ENCODE results near the gene FCRLB. TPM values are rescaled to one million over a fixed set of nuclear protein-coding genes. Genes with fewer than 3 reads are reported as not detected.
"Not testable (repeated sequence)": the region's sequence is repeated elsewhere in the genome, so short reads cannot be mapped to it uniquely, and the experiment has no call there.

Gene FCRLB
- polyA plus RNA-seq, 1 experiment: 0.48 TPM

- TF ChIP-seq, protein P1, sequence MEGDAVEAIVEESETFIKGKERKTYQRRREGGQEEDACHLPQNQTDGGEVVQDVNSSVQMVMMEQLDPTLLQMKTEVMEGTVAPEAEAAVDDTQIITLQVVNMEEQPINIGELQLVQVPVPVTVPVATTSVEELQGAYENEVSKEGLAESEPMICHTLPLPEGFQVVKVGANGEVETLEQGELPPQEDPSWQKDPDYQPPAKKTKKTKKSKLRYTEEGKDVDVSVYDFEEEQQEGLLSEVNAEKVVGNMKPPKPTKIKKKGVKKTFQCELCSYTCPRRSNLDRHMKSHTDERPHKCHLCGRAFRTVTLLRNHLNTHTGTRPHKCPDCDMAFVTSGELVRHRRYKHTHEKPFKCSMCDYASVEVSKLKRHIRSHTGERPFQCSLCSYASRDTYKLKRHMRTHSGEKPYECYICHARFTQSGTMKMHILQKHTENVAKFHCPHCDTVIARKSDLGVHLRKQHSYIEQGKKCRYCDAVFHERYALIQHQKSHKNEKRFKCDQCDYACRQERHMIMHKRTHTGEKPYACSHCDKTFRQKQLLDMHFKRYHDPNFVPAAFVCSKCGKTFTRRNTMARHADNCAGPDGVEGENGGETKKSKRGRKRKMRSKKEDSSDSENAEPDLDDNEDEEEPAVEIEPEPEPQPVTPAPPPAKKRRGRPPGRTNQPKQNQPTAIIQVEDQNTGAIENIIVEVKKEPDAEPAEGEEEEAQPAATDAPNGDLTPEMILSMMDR (IDR thresholded peaks at IDR 0.05; ENCODE audit: low read depth, low read length): no peak
- POLR2A ChIA-PET: no interaction called here
- no peak for DNase-seq (ENCODE audit: low read depth, low spot score)
- H3K4me3 ChIP-seq (ENCODE audit: low read depth, low read length): no peak overlapping the region
- peaks cover 8% of the 10 kb centered on the region for H3K27me3 ChIP-seq (ENCODE audit: control insufficient read depth, insufficient read depth, low read length)
- H3K27ac ChIP-seq (ENCODE audit: low read depth, low read length): no peak overlapping the region
- CTCF ChIA-PET: no interaction called here
- no peaks in the 10 kb centered on the region for H3K9me3 ChIP-seq (ENCODE audit: control insufficient read depth, insufficient read depth, low read length)
Observed at GRCh38 chr1:161678500-161678899, 42.8 kb upstream of the FCRLB start.

GRCh38 chr1:161681879-161682278 lies 39.5 kb upstream of the FCRLB start:
- ChIA-PET POLR2A (no interaction called here), CTCF (interaction anchor here (0.6 to 1.6 kb wide), 2 partner anchors 34 to 57 kb away, joined by 3 to 4 read pairs; no protein-coding TSS in a partner anchor)
- TF ChIP-seq, protein P1 (IDR thresholded peaks at IDR 0.05; ENCODE audit: low read depth, low read length): no peak
- no peaks in the 10 kb centered on the region for H3K9me3 ChIP-seq (ENCODE audit: control insufficient read depth, insufficient read depth, low read length)
- DNase-seq (ENCODE audit: low read depth, low spot score): no peak
- no peak overlapping the region for H3K4me3 ChIP-seq (ENCODE audit: low read depth, low read length)
- no peak overlapping the region for H3K27ac ChIP-seq (ENCODE audit: low read depth, low read length)
- peaks cover 20% of the 10 kb centered on the region for H3K27me3 ChIP-seq (ENCODE audit: control insufficient read depth, insufficient read depth, low read length)

GRCh38 chr1:161688946-161689345 lies 32.4 kb upstream of the FCRLB start:
- no peaks in the 10 kb centered on the region for H3K9me3 ChIP-seq (ENCODE audit: control insufficient read depth, insufficient read depth, low read length)
- ChIA-PET CTCF (no interaction called here), POLR2A (no interaction called here)
- TF ChIP-seq, protein P1 (IDR thresholded peaks at IDR 0.05; ENCODE audit: low read depth, low read length): no peak
- no peak for DNase-seq (ENCODE audit: low read depth, low spot score)
- no peak overlapping the region for H3K27ac ChIP-seq (ENCODE audit: low read depth, low read length)
- peaks cover 10% of the 10 kb centered on the region for H3K27me3 ChIP-seq (ENCODE audit: control insufficient read depth, insufficient read depth, low read length)
- H3K4me3 ChIP-seq (ENCODE audit: low read depth, low read length): no peak overlapping the region

DNA sequence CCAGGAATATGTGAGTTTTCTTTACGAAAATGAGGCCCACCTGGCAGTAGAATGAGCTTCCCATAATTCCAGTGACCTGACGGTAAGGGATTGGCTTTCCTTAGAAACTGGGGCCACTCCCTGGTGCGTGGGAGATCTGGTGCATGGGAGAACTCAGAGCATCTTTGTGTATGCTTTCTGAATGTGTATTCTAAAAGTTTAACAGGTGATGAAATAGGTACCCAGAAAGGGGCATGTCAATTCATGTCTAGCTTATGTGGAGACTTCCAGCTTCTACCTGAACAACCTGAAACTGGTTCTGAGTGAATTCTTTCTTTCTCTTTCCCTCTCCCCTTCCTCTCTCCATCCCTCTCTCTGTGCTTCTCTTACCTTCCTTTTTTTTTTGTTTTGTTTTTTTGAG lies 29.5 kb upstream of the FCRLB start:
- POLR2A ChIA-PET: no interaction called here
- Histone ChIP-seq H3K27me3 (ENCODE audit: control insufficient read depth, insufficient read depth, low read length) (peaks cover 8% of the 10 kb centered on the region), H3K9me3 (ENCODE audit: control insufficient read depth, insufficient read depth, low read length) (no peaks in the 10 kb centered on the region), H3K4me3 (ENCODE audit: low read depth, low read length) (no peak overlapping the region), H3K27ac (ENCODE audit: low read depth, low read length) (no peak overlapping the region)
- CTCF ChIA-PET: interaction anchor here (0.9 to 1.9 kb wide), 3 partner anchors 17 to 50 kb away, joined by 3 to 5 read pairs (median 4); no protein-coding TSS in a partner anchor
- no peak for DNase-seq (ENCODE audit: low read depth, low spot score)
- TF ChIP-seq, protein P1 (IDR thresholded peaks at IDR 0.05; ENCODE audit: low read depth, low read length): no peak

DNA sequence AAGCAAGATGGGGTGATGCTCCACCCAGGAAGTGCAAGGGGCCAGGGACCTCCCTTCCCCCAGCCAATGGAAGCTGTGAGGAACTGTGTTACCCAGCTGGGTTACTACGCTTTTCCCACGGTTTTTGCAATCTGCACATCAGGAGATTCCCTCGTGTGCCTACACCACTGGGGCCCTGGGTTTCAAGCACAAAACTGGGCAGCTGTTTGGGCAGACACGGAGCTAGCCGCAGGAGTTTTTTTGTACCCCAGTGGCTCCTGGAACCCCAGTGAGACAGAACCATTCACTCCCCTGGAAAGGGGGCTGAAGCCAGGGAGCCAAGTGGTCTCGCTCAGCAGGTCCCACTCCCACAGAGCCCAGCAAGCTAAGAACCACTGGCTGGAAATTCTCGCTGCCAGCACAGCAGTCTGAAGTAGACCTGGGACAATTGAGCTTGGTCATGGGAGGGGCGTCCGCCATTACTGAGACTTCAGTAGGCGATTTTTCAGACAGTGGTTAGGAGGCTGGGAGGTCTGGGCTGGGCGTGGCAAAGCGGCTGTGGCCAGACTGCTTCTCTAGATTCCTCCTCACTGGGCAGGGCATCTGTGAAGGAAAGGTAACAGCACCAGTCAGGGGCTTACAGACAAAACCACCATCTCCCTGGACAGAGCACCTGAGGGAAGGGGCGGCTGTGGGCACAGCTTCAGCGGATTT lies 28.2 kb upstream of the FCRLB start:
- DNase-seq (ENCODE audit: low read depth, low spot score); H3K4me3 ChIP-seq (ENCODE audit: low read depth, low read length); H3K9me3 ChIP-seq (ENCODE audit: control insufficient read depth, insufficient read depth, low read length); H3K27ac ChIP-seq (ENCODE audit: low read depth, low read length); POLR2A ChIA-PET; H3K27me3 ChIP-seq (ENCODE audit: control insufficient read depth, insufficient read depth, low read length): not testable (repeated sequence)
- CTCF ChIA-PET: interaction anchor here (0.6 kb wide), 1 partner anchor 42 kb away, joined by 3 read pairs; no protein-coding TSS in a partner anchor

GRCh38 chr1:161698302-161698701 lies 23.0 kb upstream of the FCRLB start:
- H3K4me3 ChIP-seq (ENCODE audit: low read depth, low read length); H3K27me3 ChIP-seq (ENCODE audit: control insufficient read depth, insufficient read depth, low read length); DNase-seq (ENCODE audit: low read depth, low spot score); CTCF ChIA-PET; H3K9me3 ChIP-seq (ENCODE audit: control insufficient read depth, insufficient read depth, low read length); POLR2A ChIA-PET; H3K27ac ChIP-seq (ENCODE audit: low read depth, low read length): not testable (repeated sequence)
